T-helper 22 cell (primary cell): ENCODE measurements around the gene PARD6A.

ENCODE experiments used
- DNase-seq: peaks from one replicate; pipeline ENCODE4 v3.0.0-alpha.2; 2020; ENCODE audit warnings: low read depth

PARD6A gene, protein sequence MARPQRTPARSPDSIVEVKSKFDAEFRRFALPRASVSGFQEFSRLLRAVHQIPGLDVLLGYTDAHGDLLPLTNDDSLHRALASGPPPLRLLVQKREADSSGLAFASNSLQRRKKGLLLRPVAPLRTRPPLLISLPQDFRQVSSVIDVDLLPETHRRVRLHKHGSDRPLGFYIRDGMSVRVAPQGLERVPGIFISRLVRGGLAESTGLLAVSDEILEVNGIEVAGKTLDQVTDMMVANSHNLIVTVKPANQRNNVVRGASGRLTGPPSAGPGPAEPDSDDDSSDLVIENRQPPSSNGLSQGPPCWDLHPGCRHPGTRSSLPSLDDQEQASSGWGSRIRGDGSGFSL

DNA sequence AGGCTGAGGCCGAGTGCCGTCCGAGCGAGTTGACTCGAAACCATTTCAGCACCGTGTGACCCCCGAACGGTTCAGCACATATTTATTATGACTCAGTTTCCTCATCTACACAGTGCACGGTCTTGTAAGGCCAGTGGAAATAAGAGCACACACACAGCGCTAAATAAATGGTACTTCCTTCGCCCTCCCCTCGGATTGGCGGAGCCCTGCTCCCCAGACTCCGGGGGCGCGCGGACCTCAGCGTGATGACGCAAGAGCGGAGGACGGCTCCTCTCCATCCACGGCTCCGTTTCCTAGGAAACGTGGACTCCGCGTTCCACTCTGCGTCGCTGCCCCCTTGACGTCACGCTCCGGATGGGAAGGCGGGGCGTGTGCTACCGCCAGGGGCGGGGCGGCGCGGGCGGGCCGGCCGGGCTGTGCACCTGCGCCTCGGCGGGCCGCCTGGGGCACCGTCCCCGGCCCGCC, at the start of gene PARD6A:
Gene PARD6A, plus strand, starts transcription at position 397 of the 465 bp plus-strand sequence. CDS start 79 bp downstream, outside the sequence.
- peak; percentile 96 for DNase-seq

DNA sequence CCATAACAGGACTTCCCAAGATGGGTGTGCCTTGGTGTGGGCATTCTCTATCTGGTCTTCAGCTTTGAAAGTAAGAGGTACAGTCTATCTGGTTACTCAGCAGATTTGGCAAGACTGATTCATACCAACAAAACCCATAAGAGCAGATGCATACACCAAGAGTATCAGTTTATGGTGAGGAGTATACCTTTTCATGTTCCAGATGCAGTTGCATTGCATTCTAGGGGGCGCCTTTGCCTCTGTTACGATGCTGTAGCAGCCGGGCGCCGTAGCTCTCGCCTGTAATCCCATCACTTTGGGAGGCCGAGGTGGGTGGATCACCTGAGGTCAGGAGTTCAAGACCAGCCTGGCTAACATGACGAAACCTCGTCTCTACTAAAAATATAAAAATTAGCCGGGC, 47.0 kb upstream of the PARD6A start:
- DNase-seq, result no peak

DNA sequence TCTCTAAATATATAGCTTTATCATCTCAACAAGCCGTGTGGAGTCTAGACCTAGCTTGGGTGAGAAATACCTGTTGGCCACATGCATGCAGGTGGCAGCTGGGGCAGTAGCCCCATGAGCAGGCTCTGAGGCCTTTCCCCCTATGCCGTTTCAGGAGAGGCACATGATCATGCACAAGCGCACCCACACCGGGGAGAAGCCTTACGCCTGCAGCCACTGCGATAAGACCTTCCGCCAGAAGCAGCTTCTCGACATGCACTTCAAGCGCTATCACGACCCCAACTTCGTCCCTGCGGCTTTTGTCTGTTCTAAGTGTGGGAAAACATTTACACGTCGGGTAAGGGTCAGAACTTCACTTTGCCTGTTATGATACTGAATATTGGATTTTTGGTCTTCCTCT, 32.5 kb upstream of the PARD6A start:
- no peak for DNase-seq

DNA sequence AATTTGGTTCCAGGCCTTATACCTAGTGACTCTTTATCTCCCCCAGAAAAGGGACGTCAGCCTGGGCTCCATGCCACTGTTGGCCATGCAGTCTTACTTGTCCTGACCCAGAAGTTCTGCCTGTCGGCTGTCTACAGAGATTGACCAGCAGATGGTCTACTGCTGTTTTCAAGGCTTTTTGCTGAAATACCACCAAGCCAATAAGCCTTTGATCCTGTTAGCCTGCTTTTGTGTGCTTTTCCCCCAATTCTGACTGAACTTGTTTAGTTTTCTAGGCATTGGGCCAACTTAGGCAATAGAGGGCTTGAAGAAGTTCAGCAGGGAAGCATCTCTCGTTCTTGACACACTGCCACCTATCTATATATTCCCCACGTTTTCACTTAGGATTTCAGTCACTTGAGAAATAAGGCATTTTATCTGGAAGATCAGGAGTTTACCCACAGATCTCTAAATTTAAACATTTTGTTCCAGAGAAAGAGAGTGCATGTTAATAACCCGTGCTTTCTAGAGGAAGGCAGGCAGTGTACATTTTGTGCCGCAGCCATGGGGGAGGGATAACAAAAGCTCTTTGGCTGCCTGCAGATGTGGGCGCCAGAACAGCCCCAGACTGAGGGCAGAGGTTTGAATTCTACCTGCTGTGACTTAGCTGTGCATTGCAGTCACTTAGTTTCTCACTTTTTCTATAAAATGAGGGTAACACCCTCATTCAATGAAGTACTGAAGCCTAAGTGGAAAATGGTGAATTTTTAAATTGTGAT, 28.2 kb upstream of the PARD6A start:
- DNase-seq, result no peak

DNA sequence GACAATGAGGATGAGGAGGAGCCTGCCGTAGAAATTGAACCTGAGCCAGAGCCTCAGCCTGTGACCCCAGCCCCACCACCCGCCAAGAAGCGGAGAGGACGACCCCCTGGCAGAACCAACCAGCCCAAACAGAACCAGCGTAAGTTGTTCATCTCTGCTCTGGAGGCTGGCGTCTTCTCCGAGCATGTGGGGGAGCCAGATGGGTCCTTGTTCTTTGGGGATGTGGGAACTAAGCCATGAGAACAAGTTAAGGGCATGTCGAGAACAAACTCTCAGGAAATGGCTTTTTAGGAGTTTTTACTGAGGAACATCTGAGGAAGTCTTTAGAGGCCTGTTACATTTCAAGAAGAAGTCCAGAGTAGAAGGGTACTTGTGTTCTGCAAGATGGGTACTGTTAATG, 24.0 kb upstream of the PARD6A start:
- DNase-seq, result no peak

DNA sequence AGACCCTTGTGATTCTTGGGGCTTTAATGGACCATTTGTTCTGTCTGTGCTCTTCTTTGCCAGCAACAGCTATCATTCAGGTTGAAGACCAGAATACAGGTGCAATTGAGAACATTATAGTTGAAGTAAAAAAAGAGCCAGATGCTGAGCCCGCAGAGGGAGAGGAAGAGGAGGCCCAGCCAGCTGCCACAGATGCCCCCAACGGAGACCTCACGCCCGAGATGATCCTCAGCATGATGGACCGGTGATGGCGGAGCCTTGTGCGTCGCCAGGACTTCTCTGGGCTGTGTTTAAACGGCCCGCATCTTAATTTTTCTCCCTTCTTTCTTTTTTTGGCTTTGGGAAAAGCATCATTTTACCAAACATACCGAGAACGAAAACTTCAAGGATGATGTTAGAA, 23.1 kb upstream of the PARD6A start:
- DNase-seq, result no peak

DNA sequence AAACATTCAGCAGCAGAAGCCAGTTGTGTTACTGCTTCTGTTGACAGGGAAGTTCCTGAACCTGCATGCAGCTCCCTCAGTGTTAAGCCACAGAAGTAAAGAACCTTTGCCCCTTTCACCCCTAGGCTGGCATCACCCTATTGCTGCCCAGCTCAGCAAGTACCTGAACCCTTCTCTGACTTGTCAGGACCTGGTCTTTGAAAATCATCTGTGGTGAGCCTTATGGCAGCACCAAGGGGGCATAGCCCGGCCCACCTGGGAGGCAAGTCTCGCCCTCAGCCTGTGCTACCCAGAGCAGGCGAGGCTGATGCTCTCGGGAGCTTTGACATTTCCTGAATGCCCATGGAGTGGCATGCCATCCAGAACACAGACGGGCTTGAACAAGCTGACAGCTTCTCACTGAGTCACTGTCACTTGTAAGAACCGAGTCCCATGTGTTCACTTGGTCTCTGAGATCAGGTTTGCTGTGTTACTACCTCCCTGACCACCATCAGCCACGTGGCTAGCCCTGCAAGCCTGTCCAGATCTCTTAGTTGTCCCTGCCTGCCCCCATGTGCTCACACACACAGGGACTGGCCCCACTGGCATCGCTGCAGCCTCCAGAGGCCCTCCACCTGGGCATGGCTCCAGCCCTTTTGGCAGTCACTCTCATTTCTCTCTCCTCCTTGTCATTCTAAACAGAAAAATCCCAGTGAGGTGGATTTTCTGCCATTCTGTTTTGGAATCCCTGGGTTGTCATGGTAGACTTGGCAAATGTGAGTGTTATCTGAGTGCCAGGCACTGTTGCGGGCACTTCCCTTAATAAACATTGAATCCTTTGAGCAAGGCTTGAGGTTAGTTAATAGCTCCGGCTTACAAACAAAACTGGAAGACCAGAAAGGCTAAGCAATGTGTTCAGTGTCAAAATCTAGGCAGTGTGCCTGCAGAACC, 18.7 kb upstream of the PARD6A start:
- DNase-seq, result no peak

DNA sequence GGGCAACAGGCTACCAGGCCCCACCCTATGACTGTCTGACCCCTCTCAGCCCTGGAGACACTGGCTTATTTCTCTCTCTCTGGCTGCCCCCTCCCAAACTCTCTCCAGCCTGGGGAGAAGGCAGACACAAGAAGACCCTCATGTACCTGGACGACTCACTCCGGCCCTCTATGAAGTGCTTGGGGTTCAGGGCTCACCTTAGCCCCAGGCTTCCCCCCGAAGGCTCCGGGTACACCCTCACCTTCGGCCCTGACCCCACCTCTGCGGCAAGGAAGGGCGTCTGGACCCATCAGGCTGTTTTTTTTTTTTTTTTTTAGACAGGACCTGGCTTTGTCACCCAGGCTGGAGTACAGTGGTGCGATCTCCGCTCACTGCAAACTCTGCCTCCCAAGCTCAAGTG, 16.7 kb upstream of the PARD6A start:
- DNase-seq, result no peak

DNA sequence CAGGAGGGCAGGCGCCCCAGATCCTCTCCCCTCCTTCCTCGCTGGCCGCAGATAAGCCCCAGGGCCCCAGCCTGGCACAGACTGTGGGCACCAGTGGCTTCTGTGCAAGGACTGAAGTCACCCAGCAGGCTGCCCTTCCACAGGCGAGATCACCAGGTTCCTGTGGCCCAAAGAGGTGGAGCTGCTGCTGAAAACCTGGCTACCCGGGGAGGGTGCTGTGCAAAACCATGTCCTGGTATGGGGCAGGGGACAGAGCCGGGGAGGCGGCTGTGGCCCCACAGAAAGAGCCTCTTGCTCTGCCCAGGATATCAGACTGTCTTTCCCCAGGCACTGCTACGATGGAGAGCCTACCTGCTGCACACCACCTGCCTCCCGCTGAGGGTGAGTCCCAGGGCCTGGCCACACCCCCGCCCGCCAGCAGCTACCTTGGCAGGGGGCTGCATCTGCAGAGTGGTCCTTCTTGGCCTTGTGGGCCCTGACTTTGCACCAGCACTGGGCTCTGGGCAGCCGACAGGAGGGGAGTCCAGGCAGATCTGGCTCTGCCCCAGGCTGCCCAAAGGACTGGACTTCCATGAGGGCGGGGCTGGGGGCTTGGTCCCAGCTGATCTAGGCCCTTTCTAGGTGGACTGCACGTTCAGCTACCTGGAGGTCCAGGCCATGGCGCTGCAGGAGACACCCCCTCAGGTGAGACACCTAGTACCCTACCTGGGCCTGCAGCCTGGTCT, 15.2 kb upstream of the PARD6A start:
- DNase-seq, result no peak

DNA sequence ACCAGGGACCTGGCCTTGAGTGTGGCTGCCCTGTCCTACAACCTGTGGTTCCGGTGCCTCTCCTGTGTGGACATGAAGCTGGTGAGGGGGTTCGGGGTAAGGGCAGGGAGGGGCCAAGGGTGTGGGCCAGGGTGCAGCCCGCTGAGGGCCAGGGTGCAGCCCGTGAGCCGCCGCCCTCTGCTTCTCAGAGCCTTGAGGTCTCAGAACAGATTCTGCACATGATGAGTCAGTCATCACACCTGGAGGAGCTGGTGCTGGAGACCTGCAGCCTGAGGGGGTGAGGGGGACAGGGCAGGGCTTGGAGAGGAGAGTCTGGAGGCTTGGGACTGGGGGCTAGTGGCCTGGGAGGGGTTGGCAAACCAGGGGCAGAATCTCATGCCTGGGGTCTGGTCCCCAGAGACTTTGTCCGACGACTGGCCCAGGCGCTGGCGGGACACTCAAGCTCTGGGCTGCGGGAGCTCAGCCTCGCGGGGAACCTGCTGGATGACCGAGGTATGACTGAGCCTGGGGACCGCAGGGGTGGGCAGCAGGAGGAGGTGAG, 13.6 kb upstream of the PARD6A start:
- no peak for DNase-seq

DNA sequence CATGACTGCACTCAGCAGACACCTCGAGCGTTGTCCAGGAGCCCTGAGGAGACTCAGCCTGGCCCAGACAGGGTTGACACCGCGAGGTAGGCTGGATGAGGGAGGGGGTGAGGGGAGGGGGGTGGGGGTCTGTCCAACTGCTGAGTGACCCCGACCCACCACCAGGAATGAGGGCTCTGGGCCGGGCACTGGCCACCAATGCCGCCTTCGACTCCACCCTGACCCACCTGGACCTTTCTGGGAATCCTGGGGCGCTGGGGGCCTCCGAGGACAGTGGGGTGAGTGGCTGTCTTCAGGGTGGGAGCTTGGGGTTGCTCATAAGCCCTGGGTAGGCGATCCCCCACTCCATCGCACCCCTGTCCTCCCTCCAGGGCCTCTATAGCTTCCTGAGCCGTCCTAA, 13.1 kb upstream of the PARD6A start:
- DNase-seq, result no peak

DNA sequence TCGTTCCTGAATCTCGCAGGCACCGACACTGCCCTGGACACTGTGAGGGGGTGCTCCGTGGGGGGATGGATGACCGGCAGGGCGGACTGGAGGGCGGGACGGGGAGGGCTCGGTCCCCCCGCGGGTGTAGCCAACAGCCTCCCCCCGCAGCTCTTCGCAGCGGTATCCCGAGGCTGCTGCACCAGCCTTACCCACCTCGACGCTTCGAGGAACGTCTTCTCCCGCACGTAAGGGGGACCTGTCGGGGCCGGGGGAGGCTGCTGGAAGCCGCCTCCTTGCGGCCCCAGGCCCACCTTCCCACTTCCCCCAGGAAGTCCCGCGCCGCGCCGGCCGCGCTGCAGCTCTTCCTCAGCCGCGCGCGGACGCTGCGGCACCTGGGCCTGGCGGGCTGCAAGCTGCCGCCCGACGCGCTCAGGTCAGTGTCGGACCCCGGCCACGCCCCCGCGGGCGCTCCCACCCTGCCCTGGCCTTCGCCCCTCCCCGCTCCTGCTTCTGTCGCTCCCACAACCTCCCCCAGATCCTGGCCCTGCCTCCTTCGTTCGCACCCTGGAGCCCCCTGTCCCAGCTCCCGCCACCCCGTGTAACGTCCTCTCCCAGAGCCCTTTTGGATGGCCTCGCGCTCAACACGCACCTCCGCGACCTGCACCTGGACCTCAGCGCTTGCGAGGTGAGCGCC, 12.5 kb upstream of the PARD6A start:
- DNase-seq, result no peak

DNA sequence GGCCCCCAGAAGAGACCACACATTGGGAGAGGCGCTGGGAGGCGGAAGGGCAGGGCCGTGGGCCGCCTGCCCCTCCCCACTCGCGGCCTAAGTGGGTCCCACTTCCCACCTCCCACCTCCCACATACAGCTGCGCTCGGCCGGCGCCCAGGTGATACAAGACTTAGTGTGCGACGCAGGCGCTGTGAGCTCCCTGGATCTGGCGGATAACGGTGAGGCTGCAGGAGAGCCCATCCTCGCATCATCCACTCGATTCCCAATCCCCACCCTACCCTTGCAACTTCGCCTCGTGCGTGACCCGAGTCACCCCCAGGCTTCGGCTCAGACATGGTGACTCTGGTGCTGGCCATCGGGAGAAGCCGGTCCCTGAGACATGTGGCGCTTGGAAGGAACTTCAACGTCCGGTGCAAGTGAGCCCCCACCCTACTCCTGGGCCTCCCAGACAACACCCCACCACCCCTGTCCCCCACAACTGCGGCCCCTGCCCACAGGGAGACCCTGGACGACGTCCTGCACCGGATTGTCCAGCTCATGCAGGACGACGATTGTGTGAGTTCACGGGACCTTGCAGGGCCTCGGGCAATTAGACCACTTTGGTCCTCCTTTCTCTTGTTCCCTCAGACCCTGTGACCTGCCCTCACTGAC, 11.9 kb upstream of the PARD6A start:
- no peak for DNase-seq

DNA sequence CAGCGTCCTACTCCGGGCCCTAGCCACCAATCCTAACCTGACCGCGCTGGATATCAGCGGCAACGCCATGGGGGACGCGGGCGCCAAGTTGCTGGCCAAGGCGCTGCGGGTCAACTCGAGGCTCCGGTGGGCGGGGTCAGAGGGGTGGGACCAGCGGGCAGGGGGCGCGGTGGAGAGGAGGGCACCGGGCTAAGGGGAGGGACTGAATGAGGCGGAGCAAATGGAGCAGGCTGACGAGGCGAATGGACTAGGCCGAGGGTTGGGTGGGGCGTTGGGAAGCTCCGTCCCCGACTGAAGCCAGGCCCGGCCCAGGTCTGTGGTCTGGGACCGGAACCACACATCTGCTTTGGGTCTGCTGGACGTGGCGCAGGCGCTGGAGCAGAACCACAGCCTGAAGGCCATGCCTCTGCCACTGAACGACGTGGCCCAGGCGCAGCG, 11.2 kb upstream of the PARD6A start:
- DNase-seq, result no peak

DNA sequence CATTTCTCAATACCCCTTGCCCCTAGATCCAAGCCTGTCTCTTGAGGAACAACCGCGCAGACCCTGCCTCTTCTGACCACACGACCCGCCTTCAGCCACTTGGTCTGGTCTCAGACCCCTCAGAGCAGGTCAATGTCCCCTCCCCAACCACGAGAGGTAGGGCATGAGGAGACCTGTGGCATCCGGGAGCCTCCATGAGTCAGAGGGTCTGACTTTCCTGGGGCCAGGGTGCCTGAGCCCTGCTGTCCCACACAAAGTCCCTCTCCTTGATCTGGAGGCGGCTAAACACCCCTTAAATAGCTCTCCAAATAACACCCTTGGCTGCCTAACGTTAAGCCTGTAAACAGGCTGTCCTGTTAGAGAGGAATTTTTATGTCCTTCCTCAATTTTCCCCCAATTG, 10.7 kb upstream of the PARD6A start:
- no peak for DNase-seq

DNA sequence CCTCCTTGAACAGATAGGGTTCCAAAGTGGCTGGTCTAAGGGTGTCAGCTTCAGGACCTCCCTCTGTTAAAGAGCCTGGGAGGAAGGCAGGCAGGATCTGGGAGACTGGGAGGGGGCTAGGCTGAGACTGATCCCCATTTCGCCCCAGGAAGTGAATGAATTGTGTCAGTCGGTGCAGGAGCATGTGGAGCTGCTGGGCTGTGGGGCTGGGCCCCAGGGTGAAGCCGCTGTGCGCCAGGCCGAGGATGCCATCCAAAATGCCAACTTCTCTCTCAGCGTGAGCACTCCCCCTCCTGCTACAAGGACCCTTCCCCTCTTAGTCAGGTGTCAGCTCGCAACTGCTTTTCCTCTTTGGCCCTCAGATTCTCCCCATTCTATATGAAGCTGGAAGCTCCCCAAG, 9.7 kb upstream of the PARD6A start:
- no peak for DNase-seq

DNA sequence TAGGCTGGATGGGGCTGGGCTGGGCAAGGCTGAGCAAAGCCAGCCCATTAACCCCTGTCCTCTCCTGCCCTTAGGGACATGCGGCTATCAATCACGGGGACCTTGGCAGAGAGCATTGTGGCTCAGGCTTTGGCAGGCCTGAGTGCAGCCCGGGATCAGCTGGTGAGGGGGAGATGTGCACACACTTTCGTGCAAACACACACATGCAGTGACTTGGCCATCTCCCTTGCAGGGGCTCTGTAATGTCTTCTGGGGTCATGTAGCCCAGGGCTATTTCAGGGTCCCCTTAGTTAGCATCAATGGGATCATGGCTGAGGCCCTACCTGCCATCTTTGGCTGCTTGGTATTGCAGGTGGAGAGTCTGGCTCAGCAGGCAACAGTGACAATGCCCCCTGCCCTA, 8.9 kb upstream of the PARD6A start:
- DNase-seq, result no peak

DNA sequence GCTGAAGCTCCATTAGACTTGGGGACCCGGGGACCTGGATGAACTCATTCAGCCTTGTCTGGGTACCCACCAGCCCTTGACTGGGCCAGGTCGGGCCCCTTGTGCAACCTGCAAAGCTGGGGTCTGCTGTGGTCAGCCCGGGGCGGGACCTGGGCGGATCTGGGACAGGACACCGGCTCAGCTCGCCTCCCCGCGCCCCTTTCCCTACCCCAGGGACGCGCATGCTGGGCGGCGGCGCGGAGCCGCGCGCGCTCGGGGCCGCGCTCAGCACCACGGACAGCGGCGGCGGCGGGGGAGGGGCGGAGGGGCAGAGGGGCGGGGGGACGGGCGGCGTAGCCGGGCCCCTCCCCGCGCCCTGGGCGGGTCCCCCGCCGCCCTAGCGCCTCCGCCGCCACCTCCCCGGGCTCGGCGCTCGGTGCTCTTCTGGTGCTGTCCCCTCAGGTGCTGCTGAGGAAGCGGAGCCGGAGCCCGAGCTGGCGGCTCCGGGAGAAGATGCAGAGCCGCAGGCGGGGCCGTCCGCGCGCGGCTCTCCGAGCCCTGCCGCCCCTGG, 8.1 kb upstream of the PARD6A start:
- DNase-seq, result no peak

DNA sequence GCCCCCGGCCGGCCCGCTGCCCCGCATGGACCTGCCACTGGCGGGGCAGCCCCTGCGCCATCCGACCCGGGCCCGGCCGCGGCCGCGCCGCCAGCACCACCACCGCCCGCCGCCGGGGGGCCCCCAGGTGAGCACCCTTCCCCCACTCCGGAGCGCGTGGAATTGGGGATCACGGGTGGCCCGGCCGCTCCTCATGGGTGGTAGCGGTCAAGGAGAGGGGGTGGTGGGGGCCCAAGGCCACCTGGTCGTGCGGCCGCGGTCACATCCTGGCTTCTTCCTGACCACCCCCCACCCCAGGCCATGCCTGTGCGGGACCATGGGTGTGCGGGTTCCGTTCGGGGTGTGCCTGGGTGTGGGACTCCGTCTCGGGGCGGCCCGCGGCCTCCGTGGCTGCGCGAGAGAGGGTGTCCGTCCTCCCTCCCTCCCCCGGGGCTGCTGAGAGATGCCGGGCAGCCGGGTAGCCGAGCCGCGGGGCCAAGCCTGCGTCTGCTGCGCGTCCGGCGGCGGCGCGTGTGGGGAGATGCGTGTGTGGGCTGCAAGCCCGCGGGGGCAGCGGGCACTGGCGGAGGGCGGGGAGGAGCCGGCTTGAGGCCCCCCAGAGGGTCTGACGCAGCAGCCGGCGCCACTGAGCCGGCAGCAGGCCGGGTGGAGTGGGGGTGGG, 7.5 kb upstream of the PARD6A start:
- no peak for DNase-seq
